T-helper 2 cell treated with Interferon-gamma antibody and Interleukin-4, amounts not matched to agents 5 μg/mL and 100 μg/mL, for 36 hours (primary cell): Measurements from ENCODE around the gene EXOSC10.
"Not testable (repeated sequence)": the region's sequence is repeated elsewhere in the genome, so short reads cannot be mapped to it uniquely, and the experiment has no call there.

Experiments used
- DNase-seq: peaks from one replicate; pipeline ENCODE4 v3.0.0; 2021; ENCODE audit warnings: low spot score
- H3K27ac Mint-ChIP-seq: one replicate; pipeline ENCODE4 v1.8.0; 2021; ENCODE audit warnings: mild to moderate bottlenecking, mixed read lengths
- H3K27me3 Mint-ChIP-seq: one replicate; pipeline ENCODE4 v1.8.0; 2021; ENCODE audit warnings: low read depth, mixed read lengths
- H3K36me3 Mint-ChIP-seq: one replicate; pipeline ENCODE4 v1.8.0; 2021; ENCODE audit warnings: low read depth, mixed read lengths
- H3K4me1 Mint-ChIP-seq: one replicate; pipeline ENCODE4 v1.8.0; 2021; ENCODE audit warnings: low read depth, mixed read lengths
- H3K4me3 Mint-ChIP-seq: one replicate; pipeline ENCODE4 v1.8.0; 2022; ENCODE audit warnings: mild to moderate bottlenecking, moderate library complexity, mixed read lengths
- H3K9me3 Mint-ChIP-seq: one replicate; pipeline ENCODE4 v1.8.0; 2021; ENCODE audit warnings: mixed read lengths

Gene EXOSC10

GRCh38 chr1:11037740-11038182, 61.9 kb downstream of the EXOSC10 start:
- H3K9me3 Mint-ChIP-seq = no peaks in the 10 kb centered on the region
- H3K27me3 Mint-ChIP-seq = peaks cover 2% of the 10 kb centered on the region
- peak; percentile 78 for DNase-seq
- H3K4me1 Mint-ChIP-seq = peaks cover 4% of the 10 kb centered on the region
- no peak overlapping the region for H3K27ac Mint-ChIP-seq
- H3K36me3 Mint-ChIP-seq = no peaks in the 10 kb centered on the region
- no peak overlapping the region for H3K4me3 Mint-ChIP-seq

GRCh38 chr1:11037019-11037739, 62.5 kb downstream of the EXOSC10 start:
- not testable (repeated sequence) for H3K4me1 Mint-ChIP-seq, H3K27me3 Mint-ChIP-seq, H3K4me3 Mint-ChIP-seq, DNase-seq, H3K36me3 Mint-ChIP-seq, H3K27ac Mint-ChIP-seq, H3K9me3 Mint-ChIP-seq

GRCh38 chr1:11031624-11032262, 67.9 kb downstream of the EXOSC10 start:
- H3K4me3 Mint-ChIP-seq = no peak overlapping the region
- H3K9me3 Mint-ChIP-seq = no peaks in the 10 kb centered on the region
- no peak for DNase-seq
- H3K27ac Mint-ChIP-seq = no peak overlapping the region
- H3K36me3 Mint-ChIP-seq = peaks cover 20% of the 10 kb centered on the region
- H3K4me1 Mint-ChIP-seq = no peaks in the 10 kb centered on the region
- H3K27me3 Mint-ChIP-seq = no peaks in the 10 kb centered on the region

- H3K9me3 Mint-ChIP-seq = no peaks in the 10 kb centered on the region
- peaks cover 21% of the 10 kb centered on the region for H3K36me3 Mint-ChIP-seq
- no peaks in the 10 kb centered on the region for H3K4me1 Mint-ChIP-seq
- no peak for DNase-seq
- H3K27me3 Mint-ChIP-seq = no peaks in the 10 kb centered on the region
- H3K27ac Mint-ChIP-seq = no peak overlapping the region
- no peak overlapping the region for H3K4me3 Mint-ChIP-seq
These were observed 68.8 kb downstream of the EXOSC10 start for GRCh38 chr1:11030865-11031264.

GRCh38 chr1:11028018-11028417, 71.7 kb downstream of the EXOSC10 start:
- H3K27me3 Mint-ChIP-seq = no peaks in the 10 kb centered on the region
- no peak overlapping the region for H3K4me3 Mint-ChIP-seq
- peaks cover 5% of the 10 kb centered on the region for H3K4me1 Mint-ChIP-seq
- H3K9me3 Mint-ChIP-seq = no peaks in the 10 kb centered on the region
- no peak overlapping the region for H3K27ac Mint-ChIP-seq
- DNase-seq = no peak
- H3K36me3 Mint-ChIP-seq = peaks cover 46% of the 10 kb centered on the region

- H3K4me1 Mint-ChIP-seq = peaks cover 8% of the 10 kb centered on the region
- peaks cover 52% of the 10 kb centered on the region for H3K36me3 Mint-ChIP-seq
- no peaks in the 10 kb centered on the region for H3K27me3 Mint-ChIP-seq
- H3K27ac Mint-ChIP-seq = no peak overlapping the region
- no peak overlapping the region for H3K4me3 Mint-ChIP-seq
- H3K9me3 Mint-ChIP-seq = no peaks in the 10 kb centered on the region
- no peak for DNase-seq
These were observed 72.4 kb downstream of the EXOSC10 start for GRCh38 chr1:11027316-11027715.

- no peaks in the 10 kb centered on the region for H3K9me3 Mint-ChIP-seq
- no peaks in the 10 kb centered on the region for H3K27me3 Mint-ChIP-seq
- no peak for DNase-seq
- no peak overlapping the region for H3K27ac Mint-ChIP-seq
- peaks cover 54% of the 10 kb centered on the region for H3K36me3 Mint-ChIP-seq
- H3K4me1 Mint-ChIP-seq = peaks cover 8% of the 10 kb centered on the region
- H3K4me3 Mint-ChIP-seq = no peak overlapping the region
These were observed 72.8 kb downstream of the EXOSC10 start for GRCh38 chr1:11026903-11027302.

GRCh38 chr1:11026052-11026451, 73.6 kb downstream of the EXOSC10 start:
- H3K9me3 Mint-ChIP-seq = no peaks in the 10 kb centered on the region
- no peak overlapping the region for H3K27ac Mint-ChIP-seq
- no peak overlapping the region for H3K4me3 Mint-ChIP-seq
- peaks cover 8% of the 10 kb centered on the region for H3K4me1 Mint-ChIP-seq
- no peaks in the 10 kb centered on the region for H3K27me3 Mint-ChIP-seq
- H3K36me3 Mint-ChIP-seq = peaks cover 62% of the 10 kb centered on the region
- no peak for DNase-seq

- Mint-ChIP-seq H3K27me3 (no peaks in the 10 kb centered on the region), H3K4me1 (peaks cover 8% of the 10 kb centered on the region), H3K4me3 (no peak overlapping the region), H3K36me3 (peaks cover 57% of the 10 kb centered on the region), H3K27ac (no peak overlapping the region), H3K9me3 (no peaks in the 10 kb centered on the region)
- DNase-seq = no peak
These were observed 74.1 kb downstream of the EXOSC10 start for GRCh38 chr1:11025618-11026017.

- no peak for DNase-seq
- Mint-ChIP-seq H3K9me3 (no peaks in the 10 kb centered on the region), H3K4me3 (no peak overlapping the region), H3K36me3 (peaks cover 57% of the 10 kb centered on the region), H3K27me3 (no peaks in the 10 kb centered on the region), H3K4me1 (peaks cover 8% of the 10 kb centered on the region), H3K27ac (no peak overlapping the region)
These were observed 74.8 kb downstream of the EXOSC10 start for GRCh38 chr1:11024874-11025203.

GRCh38 chr1:11024154-11024873, 75.4 kb downstream of the EXOSC10 start:
- H3K4me3 Mint-ChIP-seq = no peak overlapping the region
- H3K27ac Mint-ChIP-seq = peak overlapping the region; percentile 45
- no peaks in the 10 kb centered on the region for H3K9me3 Mint-ChIP-seq
- H3K27me3 Mint-ChIP-seq = no peaks in the 10 kb centered on the region
- peaks cover 8% of the 10 kb centered on the region for H3K4me1 Mint-ChIP-seq
- H3K36me3 Mint-ChIP-seq = peaks cover 60% of the 10 kb centered on the region
- no peak for DNase-seq

GRCh38 chr1:11023201-11023600, 76.5 kb downstream of the EXOSC10 start:
- H3K4me1 Mint-ChIP-seq = peaks cover 8% of the 10 kb centered on the region
- no peak overlapping the region for H3K4me3 Mint-ChIP-seq
- no peaks in the 10 kb centered on the region for H3K9me3 Mint-ChIP-seq
- no peaks in the 10 kb centered on the region for H3K27me3 Mint-ChIP-seq
- peaks cover 69% of the 10 kb centered on the region for H3K36me3 Mint-ChIP-seq
- no peak for DNase-seq
- no peak overlapping the region for H3K27ac Mint-ChIP-seq

- H3K27me3 Mint-ChIP-seq = no peaks in the 10 kb centered on the region
- no peak for DNase-seq
- peaks cover 8% of the 10 kb centered on the region for H3K4me1 Mint-ChIP-seq
- peaks cover 68% of the 10 kb centered on the region for H3K36me3 Mint-ChIP-seq
- H3K4me3 Mint-ChIP-seq = no peak overlapping the region
- no peaks in the 10 kb centered on the region for H3K9me3 Mint-ChIP-seq
- H3K27ac Mint-ChIP-seq = no peak overlapping the region
These were observed 79.7 kb downstream of the EXOSC10 start for GRCh38 chr1:11019971-11020370.

- Mint-ChIP-seq H3K4me1 (peaks cover 12% of the 10 kb centered on the region), H3K36me3 (peaks cover 69% of the 10 kb centered on the region)
- not testable (repeated sequence) for H3K27ac Mint-ChIP-seq, H3K4me3 Mint-ChIP-seq, H3K27me3 Mint-ChIP-seq, DNase-seq, H3K9me3 Mint-ChIP-seq
These were observed 80.3 kb downstream of the EXOSC10 start for GRCh38 chr1:11019358-11019757.
